ENCODE data around the gene WBP4. TPM values are rescaled to one million over a fixed set of nuclear protein-coding genes. Genes with fewer than 3 reads are reported as not detected.

Gene WBP4
- total and polyA plus RNA-seq, 9 of the 15 experiments (the other 6 are each of a cell fraction or from before 2014, with no cell fraction given) = 5.5 to 12.2 (median 7.9) TPM

DNA sequence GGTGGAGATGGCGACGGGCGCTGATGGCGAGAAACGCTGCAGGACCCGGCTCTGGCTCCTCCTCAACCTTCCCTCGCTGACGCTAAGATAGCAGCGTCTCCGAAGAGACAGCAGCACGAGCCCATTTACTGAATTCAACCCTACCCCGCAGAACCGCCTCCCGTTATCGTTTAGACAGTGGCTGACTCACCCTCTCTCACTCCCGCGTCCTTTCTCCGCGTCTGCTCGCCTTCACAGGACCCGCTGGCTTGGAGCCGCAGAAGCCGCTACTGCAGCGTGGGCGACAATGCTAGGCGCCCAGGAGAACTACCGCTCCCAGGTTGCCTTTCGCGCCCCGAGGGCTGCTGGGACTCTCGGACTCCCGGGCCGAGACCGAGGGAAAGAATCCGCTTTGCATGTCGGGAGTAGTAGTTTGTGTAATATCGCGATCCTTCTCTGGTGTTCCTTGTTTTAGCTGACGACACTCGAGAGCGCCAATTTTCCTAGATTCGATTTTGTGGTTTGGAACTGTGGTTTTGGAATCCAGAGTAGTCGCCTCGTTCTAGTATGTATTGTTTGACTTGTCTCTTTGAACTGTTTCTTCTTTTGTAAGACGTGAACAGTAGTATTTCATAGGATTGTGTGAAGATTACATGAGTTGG lies 71.3 kb downstream of the WBP4 start, which contains the start of gene KBTBD6 (continued):
- TF ChIP-seq, protein P1, sequence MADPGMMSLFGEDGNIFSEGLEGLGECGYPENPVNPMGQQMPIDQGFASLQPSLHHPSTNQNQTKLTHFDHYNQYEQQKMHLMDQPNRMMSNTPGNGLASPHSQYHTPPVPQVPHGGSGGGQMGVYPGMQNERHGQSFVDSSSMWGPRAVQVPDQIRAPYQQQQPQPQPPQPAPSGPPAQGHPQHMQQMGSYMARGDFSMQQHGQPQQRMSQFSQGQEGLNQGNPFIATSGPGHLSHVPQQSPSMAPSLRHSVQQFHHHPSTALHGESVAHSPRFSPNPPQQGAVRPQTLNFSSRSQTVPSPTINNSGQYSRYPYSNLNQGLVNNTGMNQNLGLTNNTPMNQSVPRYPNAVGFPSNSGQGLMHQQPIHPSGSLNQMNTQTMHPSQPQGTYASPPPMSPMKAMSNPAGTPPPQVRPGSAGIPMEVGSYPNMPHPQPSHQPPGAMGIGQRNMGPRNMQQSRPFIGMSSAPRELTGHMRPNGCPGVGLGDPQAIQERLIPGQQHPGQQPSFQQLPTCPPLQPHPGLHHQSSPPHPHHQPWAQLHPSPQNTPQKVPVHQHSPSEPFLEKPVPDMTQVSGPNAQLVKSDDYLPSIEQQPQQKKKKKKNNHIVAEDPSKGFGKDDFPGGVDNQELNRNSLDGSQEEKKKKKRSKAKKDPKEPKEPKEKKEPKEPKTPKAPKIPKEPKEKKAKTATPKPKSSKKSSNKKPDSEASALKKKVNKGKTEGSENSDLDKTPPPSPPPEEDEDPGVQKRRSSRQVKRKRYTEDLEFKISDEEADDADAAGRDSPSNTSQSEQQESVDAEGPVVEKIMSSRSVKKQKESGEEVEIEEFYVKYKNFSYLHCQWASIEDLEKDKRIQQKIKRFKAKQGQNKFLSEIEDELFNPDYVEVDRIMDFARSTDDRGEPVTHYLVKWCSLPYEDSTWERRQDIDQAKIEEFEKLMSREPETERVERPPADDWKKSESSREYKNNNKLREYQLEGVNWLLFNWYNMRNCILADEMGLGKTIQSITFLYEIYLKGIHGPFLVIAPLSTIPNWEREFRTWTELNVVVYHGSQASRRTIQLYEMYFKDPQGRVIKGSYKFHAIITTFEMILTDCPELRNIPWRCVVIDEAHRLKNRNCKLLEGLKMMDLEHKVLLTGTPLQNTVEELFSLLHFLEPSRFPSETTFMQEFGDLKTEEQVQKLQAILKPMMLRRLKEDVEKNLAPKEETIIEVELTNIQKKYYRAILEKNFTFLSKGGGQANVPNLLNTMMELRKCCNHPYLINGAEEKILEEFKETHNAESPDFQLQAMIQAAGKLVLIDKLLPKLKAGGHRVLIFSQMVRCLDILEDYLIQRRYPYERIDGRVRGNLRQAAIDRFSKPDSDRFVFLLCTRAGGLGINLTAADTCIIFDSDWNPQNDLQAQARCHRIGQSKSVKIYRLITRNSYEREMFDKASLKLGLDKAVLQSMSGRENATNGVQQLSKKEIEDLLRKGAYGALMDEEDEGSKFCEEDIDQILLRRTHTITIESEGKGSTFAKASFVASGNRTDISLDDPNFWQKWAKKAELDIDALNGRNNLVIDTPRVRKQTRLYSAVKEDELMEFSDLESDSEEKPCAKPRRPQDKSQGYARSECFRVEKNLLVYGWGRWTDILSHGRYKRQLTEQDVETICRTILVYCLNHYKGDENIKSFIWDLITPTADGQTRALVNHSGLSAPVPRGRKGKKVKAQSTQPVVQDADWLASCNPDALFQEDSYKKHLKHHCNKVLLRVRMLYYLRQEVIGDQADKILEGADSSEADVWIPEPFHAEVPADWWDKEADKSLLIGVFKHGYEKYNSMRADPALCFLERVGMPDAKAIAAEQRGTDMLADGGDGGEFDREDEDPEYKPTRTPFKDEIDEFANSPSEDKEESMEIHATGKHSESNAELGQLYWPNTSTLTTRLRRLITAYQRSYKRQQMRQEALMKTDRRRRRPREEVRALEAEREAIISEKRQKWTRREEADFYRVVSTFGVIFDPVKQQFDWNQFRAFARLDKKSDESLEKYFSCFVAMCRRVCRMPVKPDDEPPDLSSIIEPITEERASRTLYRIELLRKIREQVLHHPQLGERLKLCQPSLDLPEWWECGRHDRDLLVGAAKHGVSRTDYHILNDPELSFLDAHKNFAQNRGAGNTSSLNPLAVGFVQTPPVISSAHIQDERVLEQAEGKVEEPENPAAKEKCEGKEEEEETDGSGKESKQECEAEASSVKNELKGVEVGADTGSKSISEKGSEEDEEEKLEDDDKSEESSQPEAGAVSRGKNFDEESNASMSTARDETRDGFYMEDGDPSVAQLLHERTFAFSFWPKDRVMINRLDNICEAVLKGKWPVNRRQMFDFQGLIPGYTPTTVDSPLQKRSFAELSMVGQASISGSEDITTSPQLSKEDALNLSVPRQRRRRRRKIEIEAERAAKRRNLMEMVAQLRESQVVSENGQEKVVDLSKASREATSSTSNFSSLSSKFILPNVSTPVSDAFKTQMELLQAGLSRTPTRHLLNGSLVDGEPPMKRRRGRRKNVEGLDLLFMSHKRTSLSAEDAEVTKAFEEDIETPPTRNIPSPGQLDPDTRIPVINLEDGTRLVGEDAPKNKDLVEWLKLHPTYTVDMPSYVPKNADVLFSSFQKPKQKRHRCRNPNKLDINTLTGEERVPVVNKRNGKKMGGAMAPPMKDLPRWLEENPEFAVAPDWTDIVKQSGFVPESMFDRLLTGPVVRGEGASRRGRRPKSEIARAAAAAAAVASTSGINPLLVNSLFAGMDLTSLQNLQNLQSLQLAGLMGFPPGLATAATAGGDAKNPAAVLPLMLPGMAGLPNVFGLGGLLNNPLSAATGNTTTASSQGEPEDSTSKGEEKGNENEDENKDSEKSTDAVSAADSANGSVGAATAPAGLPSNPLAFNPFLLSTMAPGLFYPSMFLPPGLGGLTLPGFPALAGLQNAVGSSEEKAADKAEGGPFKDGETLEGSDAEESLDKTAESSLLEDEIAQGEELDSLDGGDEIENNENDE (IDR thresholded peaks at IDR 0.05; ENCODE audit: low read depth, low read length) = no peak
- peak; percentile 73 for TF ChIP-seq ELF1 (tag; IDR thresholded peaks at IDR 0.05)
- TF ChIP-seq YY1 (IDR thresholded peaks at IDR 0.05; ENCODE audit: borderline replicate concordance in 1 of 3, control insufficient read depth in 1 of 3, extremely low read depth in 1 of 3, insufficient read depth in 3 of 3, insufficient read length in 1 of 3, insufficient replicate concordance in 2 of 3, low read depth in 1 of 3, low read length in 2 of 3) = peak in 2 of 3 experiments; percentile 25 to 44
- TF ChIP-seq MAFG (tag; conservative IDR thresholded peaks at IDR 0.05) = 0 out of 2 replicates have a peak, but pooled peaks have one; percentile 25
- TF ChIP-seq ZMIZ1 (IDR thresholded peaks at IDR 0.05; ENCODE audit: low read depth in 2 of 2, low read length in 2 of 2) = no peak
- peak; percentile 84 for TF ChIP-seq ATF7 (IDR thresholded peaks at IDR 0.05)
- no peak for TF ChIP-seq MIER1 (IDR thresholded peaks at IDR 0.05; ENCODE audit: low read depth)
- TF ChIP-seq ZNF175 (CRISPR knock-in tag; IDR thresholded peaks at IDR 0.05; ENCODE audit: low read depth) = peak; percentile 62; the same call in 1 of the 2 replicates
- TF ChIP-seq PHF21A (IDR thresholded peaks at IDR 0.05; ENCODE audit: borderline replicate concordance, low read depth) = 0 out of 2 replicates have a peak, but pooled peaks have one; percentile 23
- no peak for TF ChIP-seq ID3 (CRISPR knock-in tag; IDR thresholded peaks at IDR 0.05)
- peak; percentile 21; the same call in 1 of the 2 replicates for TF ChIP-seq ID3 (tag; IDR thresholded peaks at IDR 0.05)

Data from K562 (cell line).